ENCODE results near the gene ELMO1. TPM values are rescaled to one million over a fixed set of nuclear protein-coding genes. Genes with fewer than 3 reads are reported as not detected.
A peak's percentile ranks its signal among the peaks of the same experiment; 100 is the strongest.

The ELMO1 gene
- total and polyA plus RNA-seq, 9 donors: 8.9 to 48.9 (median 28.0) TPM

- no peak for DNase-seq
- Histone ChIP-seq H3K9me3 (no peaks in the 10 kb centered on the region), H3K27me3 (no peaks in the 10 kb centered on the region), H3K27ac (no peak overlapping the region), H3K4me3 (no peak overlapping the region), H3K4me1 (ENCODE audit: insufficient read depth) (peaks cover 25% of the 10 kb centered on the region), H3K36me3 (no peaks in the 10 kb centered on the region)
- intact Hi-C loops (cut with DNase I): loop anchor here in 1 of 4 donors (10.0 kb wide), 1 partner anchor 158 kb away; the partner anchor contains the start of gene ELMO1
- WGBS, 3 donors: 18 to 27% (median 19%) methylated on average over 5 of the region's 5 CpGs
- no peak for TF ChIP-seq EP300 (IDR thresholded peaks at IDR 0.05)
- no peak for TF ChIP-seq POLR2A (IDR thresholded peaks at IDR 0.05)
- no peak for TF ChIP-seq CTCF (IDR thresholded peaks at IDR 0.05)
These were observed 161.4 kb downstream of the ELMO1 start for GRCh38 chr7:37287131-37287855.

DNA sequence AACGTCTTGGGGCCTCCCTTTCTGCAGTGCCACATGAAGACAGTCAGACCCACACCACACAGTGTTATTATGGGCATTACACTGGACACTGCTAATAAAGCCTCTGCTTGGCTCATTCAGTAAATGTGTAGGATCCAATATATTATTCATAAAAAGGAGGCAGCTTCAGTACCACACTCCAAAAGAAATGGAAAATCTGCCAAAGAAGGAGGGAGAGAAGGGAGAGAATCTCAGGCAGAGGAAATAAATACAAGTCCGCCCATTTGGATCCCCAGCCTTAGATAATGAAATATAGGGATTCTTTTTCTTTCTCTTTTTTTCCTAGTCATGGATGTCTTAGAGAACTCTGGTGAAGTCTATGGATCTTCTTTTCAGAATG is 162.2 kb downstream of the ELMO1 start:
- no peaks in the 10 kb centered on the region for H3K9me3 ChIP-seq
- H3K4me3 ChIP-seq: no peak overlapping the region
- H3K36me3 ChIP-seq: no peaks in the 10 kb centered on the region
- H3K27me3 ChIP-seq: no peaks in the 10 kb centered on the region
- no peak for DNase-seq
- H3K4me1 ChIP-seq (ENCODE audit: insufficient read depth): peaks cover 25% of the 10 kb centered on the region
- WGBS, 3 donors: 18 to 23% (median 21%) methylated on average over 2 of the region's 2 CpGs
- TF ChIP-seq CTCF (IDR thresholded peaks at IDR 0.05) (no peak), POLR2A (IDR thresholded peaks at IDR 0.05) (no peak), EP300 (IDR thresholded peaks at IDR 0.05) (no peak)
- H3K27ac ChIP-seq: no peak overlapping the region
- intact Hi-C loops (cut with DNase I): loop anchor here in 1 of 4 donors (10.0 kb wide), 1 partner anchor 158 kb away; the partner anchor contains the start of gene ELMO1

DNA sequence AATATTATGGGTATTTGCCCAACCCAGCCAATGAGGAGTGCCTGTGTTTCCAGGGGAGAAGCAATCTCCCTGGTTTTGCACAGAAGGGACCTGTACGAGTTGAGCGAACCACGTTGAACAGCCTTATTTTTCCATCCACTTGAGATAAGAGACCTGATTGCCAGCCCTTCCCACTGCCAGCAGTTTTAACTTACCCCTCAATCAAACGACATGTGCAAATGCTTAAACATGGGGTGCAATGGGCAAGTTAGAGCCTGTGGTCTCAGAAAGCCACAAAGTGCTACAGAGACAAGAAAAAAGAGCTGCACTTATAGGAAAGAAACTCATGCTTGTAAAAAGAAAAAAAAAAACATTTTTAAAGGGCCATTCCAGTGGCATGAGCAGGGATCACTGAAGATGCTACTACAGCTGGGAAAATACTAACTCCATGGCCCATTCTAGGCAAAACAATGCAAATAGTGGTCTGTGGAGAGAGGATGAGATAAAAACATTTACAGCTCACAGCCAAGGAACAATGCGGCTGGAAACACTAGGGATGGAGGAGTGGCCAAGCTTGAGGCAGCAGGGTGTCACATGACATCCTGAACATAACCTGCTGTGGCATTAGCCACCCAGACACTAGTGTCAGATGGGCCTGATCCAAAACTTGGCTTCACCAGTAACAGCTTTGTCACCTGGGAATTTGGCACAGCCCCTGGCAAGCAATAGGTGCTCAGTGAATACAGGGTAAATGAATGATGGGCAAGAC is 162.8 kb downstream of the ELMO1 start:
- peak in 1 of 5 donors; percentile 30 for DNase-seq
- intact Hi-C loops (cut with DNase I): loop anchor here in 1 of 4 donors (10.0 kb wide), 1 partner anchor 159 kb away; the partner anchor contains the start of gene ELMO1
- 33 to 47% (median 34%) methylated on average over 5 of the region's 5 CpGs for WGBS, 3 donors
- TF ChIP-seq POLR2A (IDR thresholded peaks at IDR 0.05) (no peak), CTCF (IDR thresholded peaks at IDR 0.05) (no peak), EP300 (IDR thresholded peaks at IDR 0.05) (no peak)
- peaks cover 25% of the 10 kb centered on the region for H3K4me1 ChIP-seq (ENCODE audit: insufficient read depth)
- no peak overlapping the region for H3K4me3 ChIP-seq
- H3K9me3 ChIP-seq: no peaks in the 10 kb centered on the region
- no peaks in the 10 kb centered on the region for H3K27me3 ChIP-seq
- no peak overlapping the region for H3K27ac ChIP-seq
- no peaks in the 10 kb centered on the region for H3K36me3 ChIP-seq

- no peak overlapping the region for H3K4me3 ChIP-seq
- peak overlapping the region in 1 of 2 donors; percentile 17 for H3K27ac ChIP-seq
- no peaks in the 10 kb centered on the region for H3K36me3 ChIP-seq
- no peak for TF ChIP-seq POLR2A (IDR thresholded peaks at IDR 0.05)
- peak; percentile 23 to 40 (median 33) for TF ChIP-seq CTCF (IDR thresholded peaks at IDR 0.05)
- intact Hi-C loops (cut with DNase I): loop anchor here in 1 of 4 donors (10.0 kb wide), 1 partner anchor 160 kb away; the partner anchor contains the start of gene ELMO1
- peak; percentile 63 to 87 (median 76) for DNase-seq
- 76 to 84% (median 84%) methylated on average over 6 of the region's 6 CpGs for WGBS, 3 donors
- no peaks in the 10 kb centered on the region for H3K27me3 ChIP-seq
- peaks cover 25% of the 10 kb centered on the region for H3K4me1 ChIP-seq (ENCODE audit: insufficient read depth)
- H3K9me3 ChIP-seq: no peaks in the 10 kb centered on the region
These were observed 163.8 kb downstream of the ELMO1 start for GRCh38 chr7:37284805-37285231.

Data from ovary (tissue), 9 donors.